GM19193 (cell line): Measurements from ENCODE around the gene UST.

ENCODE experiments used
- POLR2A ChIP-seq: IDR thresholded peaks from 4 replicates; pipeline ENCODE4 v1.6.1; 2011; ENCODE audit not compliant: insufficient read depth, insufficient read length; ENCODE audit errors: extremely low read depth

UST gene

GRCh38 chr6:148775161-148775560, 28.3 kb downstream of the UST start:
- no peak for TF ChIP-seq POLR2A

- TF ChIP-seq POLR2A: no peak
Observed at GRCh38 chr6:148776321-148777308, 29.8 kb downstream of the UST start.

GRCh38 chr6:148779142-148779562, 32.3 kb downstream of the UST start:
- TF ChIP-seq POLR2A: no peak

GRCh38 chr6:148780918-148781436, 34.1 kb downstream of the UST start:
- no peak for TF ChIP-seq POLR2A

- no peak for TF ChIP-seq POLR2A
Observed at GRCh38 chr6:148789948-148790347, 43.1 kb downstream of the UST start.

GRCh38 chr6:148790404-148790803, 43.6 kb downstream of the UST start:
- no peak for TF ChIP-seq POLR2A

GRCh38 chr6:148790817-148791216, 44.0 kb downstream of the UST start:
- TF ChIP-seq POLR2A: no peak

GRCh38 chr6:148791372-148791771, 44.5 kb downstream of the UST start:
- TF ChIP-seq POLR2A: no peak

- no peak for TF ChIP-seq POLR2A
Observed at GRCh38 chr6:148793721-148794120, 46.9 kb downstream of the UST start.

- no peak for TF ChIP-seq POLR2A
Observed at GRCh38 chr6:148794797-148795196, 48.0 kb downstream of the UST start.

- no peak for TF ChIP-seq POLR2A
Observed at GRCh38 chr6:148795563-148795962, 48.7 kb downstream of the UST start.

- no peak for TF ChIP-seq POLR2A
Observed at GRCh38 chr6:148799647-148800046, 52.8 kb downstream of the UST start.

- TF ChIP-seq POLR2A: no peak
Observed at GRCh38 chr6:148800536-148800935, 53.7 kb downstream of the UST start.

GRCh38 chr6:148803979-148804378, 57.1 kb downstream of the UST start:
- no peak for TF ChIP-seq POLR2A

- TF ChIP-seq POLR2A: no peak
Observed at GRCh38 chr6:148805777-148806176, 58.9 kb downstream of the UST start.

GRCh38 chr6:148807784-148808183, 61.0 kb downstream of the UST start:
- TF ChIP-seq POLR2A: no peak

- no peak for TF ChIP-seq POLR2A
Observed at GRCh38 chr6:148808786-148809304, 62.0 kb downstream of the UST start.

- no peak for TF ChIP-seq POLR2A
Observed at GRCh38 chr6:148811459-148811858, 64.6 kb downstream of the UST start.
